Esophagus squamous epithelium (tissue), 4 donors: ENCODE data around the gene ABHD8.

Source experiments
- CTCF ChIP-seq, 6 experiments: fragments of 450-650 bp in 4 of 6; fragments of 200-600 bp in 2 of 6; sonication (generic) in 2 of 6; IDR thresholded peaks; one replicate each; pipeline ENCODE4 v1.5.1; 2016 to 2019; ENCODE audit warnings: antibody characterized with exemption in 6 of 6, mild to moderate bottlenecking in 4 of 6, moderate library complexity in 4 of 6
- POLR2A ChIP-seq, 4 donors: fragments of 450-650 bp; IDR thresholded peaks; one replicate each; pipeline ENCODE4 v1.6.1; 2017; ENCODE audit warnings: antibody characterized with exemption in 4 of 4, mild to moderate bottlenecking in 4 of 4, moderate library complexity in 3 of 4

GRCh38 chr19:17304386-17305215 lies 1.4 kb upstream of the ABHD8 start:
- TF ChIP-seq CTCF (IDR thresholded peaks at IDR 0.05) (no peak), POLR2A (IDR thresholded peaks at IDR 0.05) (no peak)
